OCI-LY3 (cell line): ENCODE measurements around the gene UST.
A peak's percentile ranks its signal among the peaks of the same experiment; 100 is the strongest.

Experiments
- H2AFZ ChIP-seq: fragments of 200-600, 300-600 bp; shearing (Covaris generic); 2 replicates; pipeline ENCODE4 v1.6.0; 2014; ENCODE audit warnings: antibody characterized with exemption, low read depth, low read length
- H3K27ac ChIP-seq: fragments of 200-600, 300-600 bp; sonication (generic); 2 replicates; pipeline ENCODE4 v1.5.1; 2014; ENCODE audit warnings: mild to moderate bottlenecking, low read length, moderate library complexity, mixed read lengths
- H3K27me3 ChIP-seq: fragments of 200-600, 300-600 bp; sonication (generic); 2 replicates; pipeline ENCODE4 v1.6.1; 2014; ENCODE audit warnings: low read depth, low read length, mixed read lengths
- H3K36me3 ChIP-seq: fragments of 200-600, 300-600 bp; sonication (generic); replicated peaks from 2 replicates; pipeline ENCODE3; 2014; ENCODE audit warnings: low read depth, low read length, mixed read lengths
- H3K4me1 ChIP-seq: fragments of 300-600, 200-600 bp; sonication (generic); 2 replicates; pipeline ENCODE4 v1.6.1; 2014; ENCODE audit warnings: low read length, mixed read lengths
- H3K4me2 ChIP-seq: fragments of 200-600, 300-600 bp; sonication (generic); 2 replicates; pipeline ENCODE4 v1.6.1; 2014; ENCODE audit warnings: low read length, mixed read lengths
- H3K4me3 ChIP-seq: fragments of 300-600, 200-600 bp; sonication (generic); 2 replicates; pipeline ENCODE4 v1.5.1; 2014; ENCODE audit warnings: antibody characterized with exemption, mild to moderate bottlenecking, low read length, moderate library complexity
- H3K79me2 ChIP-seq: fragments of 300-600, 200-600 bp; shearing (Covaris generic); 2 replicates; pipeline ENCODE4 v1.6.1; 2014; ENCODE audit warnings: mild to moderate bottlenecking, low read length, mixed read lengths
- H3K9ac ChIP-seq: fragments of 300-600, 200-600 bp; shearing (Covaris generic); 2 replicates; pipeline ENCODE4 v1.6.0; 2014; ENCODE audit warnings: mild to moderate bottlenecking, low read length, moderate library complexity
- H3K9me3 ChIP-seq: fragments of 200-600, 300-600 bp; shearing (Covaris generic); 2 replicates; pipeline ENCODE4 v1.6.1; 2014; ENCODE audit warnings: low read length, mixed read lengths; ENCODE audit not compliant: insufficient read depth
- H4K20me1 ChIP-seq: fragments of 200-600, 300-600 bp; sonication (generic); 2 replicates; pipeline ENCODE4 v1.6.1; 2016; ENCODE audit warnings: low read length, mixed read lengths; ENCODE audit not compliant: insufficient read depth
- CTCF ChIP-seq: fragments of 200-600, 300-600 bp; sonication (generic); IDR thresholded peaks from 2 replicates; pipeline ENCODE4 v1.5.1; 2014; ENCODE audit warnings: antibody characterized with exemption, low read length, low read depth
- EZH2phosphoT487 ChIP-seq: fragments of 200-600 bp; shearing (Covaris generic); IDR thresholded peaks from 2 replicates; pipeline ENCODE4 v1.6.1; 2018; ENCODE audit warnings: antibody characterized with exemption, mixed run types, low read depth

Gene UST

DNA sequence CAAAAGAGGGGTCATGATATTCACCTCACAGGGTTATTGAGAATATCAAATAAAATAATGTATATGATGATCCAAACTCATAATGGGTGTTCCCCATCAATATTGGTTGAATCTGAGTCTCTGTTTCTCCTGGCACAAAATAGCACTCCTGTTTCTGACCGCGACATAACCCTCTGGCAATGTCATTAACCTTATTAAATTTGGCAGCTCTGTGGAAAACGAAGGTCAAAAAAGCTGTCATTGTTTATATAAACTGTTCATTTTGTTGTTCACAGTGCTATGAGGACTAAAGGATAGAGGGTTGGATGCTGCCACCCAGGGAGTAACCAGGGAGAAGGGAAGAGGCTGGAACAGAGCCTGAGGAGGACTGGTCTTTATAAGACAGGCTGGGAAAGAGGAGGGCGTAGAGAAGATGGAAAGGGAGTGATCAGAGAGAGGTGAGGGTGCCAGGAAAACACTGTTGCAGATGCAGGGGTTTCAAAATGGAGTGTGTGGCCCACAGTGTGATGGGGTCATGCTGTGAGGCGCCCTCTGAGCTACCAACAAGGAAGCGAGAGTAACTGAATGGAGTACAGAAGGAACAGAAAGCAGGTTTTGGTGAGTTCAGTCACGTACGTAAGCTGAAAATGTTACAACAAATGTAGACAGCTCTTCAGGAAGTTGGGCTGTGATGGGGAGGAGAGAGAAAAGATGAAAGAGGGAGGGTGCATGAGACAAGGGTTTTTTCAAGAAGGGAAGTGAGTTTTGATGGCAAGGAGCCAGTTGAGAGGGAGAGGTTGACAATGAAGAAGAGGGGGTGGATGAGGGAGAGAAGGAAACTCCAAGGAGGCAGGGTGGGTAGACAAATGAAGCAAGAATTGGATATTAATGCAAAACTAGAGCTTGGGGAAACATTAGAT, 319.1 kb downstream of the UST start:
- Histone ChIP-seq H4K20me1 (no peaks in the 10 kb centered on the region), H3K4me1 (peaks cover 70% of the 10 kb centered on the region), H3K4me3 (peak overlapping the region; percentile 30; the same call in 1 of the 2 replicates), H3K27me3 (no peaks in the 10 kb centered on the region), H3K79me2 (no peaks in the 10 kb centered on the region), H3K9me3 (no peaks in the 10 kb centered on the region), H2AFZ (no peak overlapping the region), H3K27ac (peak overlapping the region; percentile 100), H3K9ac (peak overlapping the region; percentile 85), H3K4me2 (peak overlapping the region; percentile 54), H3K36me3 (peaks cover 5% of the 10 kb centered on the region)
- TF ChIP-seq CTCF = no peak
- TF ChIP-seq EZH2phosphoT487 = no peak

GRCh38 chr6:149071997-149072396, 325.2 kb downstream of the UST start:
- TF ChIP-seq EZH2phosphoT487 (no peak), CTCF (no peak)
- H3K9me3 ChIP-seq = no peaks in the 10 kb centered on the region
- no peak overlapping the region for H2AFZ ChIP-seq
- no peaks in the 10 kb centered on the region for H4K20me1 ChIP-seq
- H3K36me3 ChIP-seq = peaks cover 5% of the 10 kb centered on the region
- no peaks in the 10 kb centered on the region for H3K79me2 ChIP-seq
- no peak overlapping the region for H3K27ac ChIP-seq
- no peak overlapping the region for H3K4me2 ChIP-seq
- H3K4me3 ChIP-seq = no peak overlapping the region
- H3K9ac ChIP-seq = no peak overlapping the region
- no peaks in the 10 kb centered on the region for H3K27me3 ChIP-seq
- peaks cover 9% of the 10 kb centered on the region for H3K4me1 ChIP-seq

GRCh38 chr6:149074832-149075258, 328.0 kb downstream of the UST start:
- Histone ChIP-seq H3K4me3 (no peak overlapping the region), H3K27me3 (no peaks in the 10 kb centered on the region), H3K4me2 (no peak overlapping the region), H3K79me2 (no peaks in the 10 kb centered on the region), H3K9me3 (no peaks in the 10 kb centered on the region), H2AFZ (no peak overlapping the region), H3K9ac (no peak overlapping the region), H3K27ac (no peak overlapping the region), H3K36me3 (peaks cover 3% of the 10 kb centered on the region), H3K4me1 (peaks cover 11% of the 10 kb centered on the region), H4K20me1 (no peaks in the 10 kb centered on the region)
- TF ChIP-seq EZH2phosphoT487 (no peak), CTCF (no peak)

GRCh38 chr6:149075616-149076354, 329.0 kb downstream of the UST start:
- Histone ChIP-seq H4K20me1 (no peaks in the 10 kb centered on the region), H3K4me1 (peaks cover 20% of the 10 kb centered on the region), H3K79me2 (no peaks in the 10 kb centered on the region), H3K27me3 (no peaks in the 10 kb centered on the region), H3K36me3 (peaks cover 3% of the 10 kb centered on the region), H3K9me3 (no peaks in the 10 kb centered on the region), H2AFZ (no peak overlapping the region), H3K9ac (no peak overlapping the region), H3K27ac (no peak overlapping the region), H3K4me3 (no peak overlapping the region), H3K4me2 (no peak overlapping the region)
- no peak for TF ChIP-seq EZH2phosphoT487
- no peak for TF ChIP-seq CTCF
